CD4-positive, alpha-beta T cell treated with Interleukin-17A for 1 hour (primary cell): ENCODE results near the gene MOK.
A peak's percentile ranks its signal among the peaks of the same experiment; 100 is the strongest.
"Not testable (repeated sequence)": the region's sequence is repeated elsewhere in the genome, so short reads cannot be mapped to it uniquely, and the experiment has no call there.

ENCODE experiments used
- DNase-seq: peaks from one replicate; pipeline ENCODE4 v3.0.0-alpha.2; 2020

The MOK gene

DNA sequence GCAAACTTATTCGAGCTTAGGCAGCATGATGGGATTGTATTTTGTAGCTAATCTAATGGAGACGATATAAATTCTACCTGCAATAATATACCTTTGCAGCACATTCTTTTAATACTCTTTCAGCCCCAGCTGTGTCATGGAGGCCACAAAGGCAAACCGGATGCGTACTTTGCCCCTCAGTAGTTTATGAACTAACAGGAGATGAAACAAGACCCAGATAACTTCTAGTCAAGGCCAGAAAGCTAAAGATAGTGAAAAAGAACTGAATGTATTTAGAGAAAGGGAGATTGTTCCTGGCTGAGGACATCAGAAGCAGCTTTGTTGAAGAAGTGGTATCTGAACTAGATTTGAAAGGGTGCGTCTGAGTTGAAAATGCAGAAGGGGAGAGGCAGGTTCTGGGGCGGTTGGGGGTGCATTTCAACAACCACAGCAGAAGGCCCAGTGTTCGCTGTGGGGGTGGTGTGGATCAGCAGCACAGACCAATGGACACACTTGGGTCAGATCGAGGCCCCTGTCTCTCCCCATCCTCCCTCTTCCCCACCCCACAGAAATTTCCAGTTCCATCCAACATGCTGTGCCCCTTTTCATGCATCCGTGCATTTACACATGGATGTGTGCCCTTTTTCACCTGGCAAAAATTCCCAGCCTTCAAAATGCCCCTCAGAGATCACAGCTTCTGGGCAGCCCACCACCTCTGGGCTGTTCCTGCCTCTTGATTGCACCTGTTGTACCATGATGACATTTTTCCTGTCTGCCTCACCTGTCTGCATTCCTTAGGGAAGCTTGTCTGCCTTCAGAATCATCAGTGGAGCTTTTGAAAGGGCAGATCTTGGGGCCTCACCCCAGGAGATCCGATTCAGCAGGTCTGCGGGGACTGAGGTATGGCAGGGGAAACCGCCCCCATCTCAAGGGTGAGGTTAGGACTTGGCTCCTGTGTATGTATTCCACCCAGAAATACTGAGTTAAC is 16.8 kb upstream of the MOK start:
- no peak for DNase-seq

GRCh38 chr14:102320671-102321455 is 15.9 kb upstream of the MOK start:
- no peak for DNase-seq

GRCh38 chr14:102320033-102320660 is 15.2 kb upstream of the MOK start:
- peak; percentile 59 for DNase-seq

DNA sequence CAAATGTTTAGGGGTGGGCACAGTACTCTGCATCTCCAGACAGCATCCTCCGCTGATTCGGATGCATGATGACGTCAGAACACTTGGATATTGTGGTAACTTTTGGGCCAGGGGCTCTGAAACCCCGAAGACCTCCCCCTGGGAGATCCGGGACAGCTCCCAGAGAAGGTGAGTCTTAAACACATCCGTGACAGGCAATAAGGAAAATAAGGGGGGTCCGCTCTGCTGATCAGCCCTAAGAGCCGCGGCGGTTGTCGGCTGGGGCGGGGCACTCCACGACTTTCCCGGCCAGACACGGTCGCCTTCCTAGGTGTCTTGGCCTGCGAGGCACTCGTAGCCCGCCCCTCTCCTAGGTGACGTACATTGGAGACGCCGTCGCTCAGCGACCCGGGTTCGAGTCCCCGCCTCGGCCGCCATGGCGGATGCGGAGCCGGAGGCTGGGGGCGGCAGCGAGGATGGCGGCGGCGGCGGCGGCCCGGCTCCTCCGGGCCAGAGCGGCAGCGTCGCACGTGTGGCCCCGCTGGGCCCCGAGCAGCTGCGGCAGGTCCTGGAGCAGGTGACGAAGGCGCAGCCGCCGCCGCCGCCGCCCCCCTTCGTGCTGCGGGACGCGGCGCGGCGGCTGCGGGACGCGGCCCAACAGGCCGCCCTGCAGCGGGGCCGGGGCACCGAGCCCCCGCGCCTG is 14.5 kb upstream of the MOK start, which contains the start of gene ZNF839:
TSS of gene ZNF839 (plus strand) at position 396 of the 682 bp plus-strand sequence. CDS start at position 416, 20 bp downstream.
- peak; percentile 94 for DNase-seq

DNA sequence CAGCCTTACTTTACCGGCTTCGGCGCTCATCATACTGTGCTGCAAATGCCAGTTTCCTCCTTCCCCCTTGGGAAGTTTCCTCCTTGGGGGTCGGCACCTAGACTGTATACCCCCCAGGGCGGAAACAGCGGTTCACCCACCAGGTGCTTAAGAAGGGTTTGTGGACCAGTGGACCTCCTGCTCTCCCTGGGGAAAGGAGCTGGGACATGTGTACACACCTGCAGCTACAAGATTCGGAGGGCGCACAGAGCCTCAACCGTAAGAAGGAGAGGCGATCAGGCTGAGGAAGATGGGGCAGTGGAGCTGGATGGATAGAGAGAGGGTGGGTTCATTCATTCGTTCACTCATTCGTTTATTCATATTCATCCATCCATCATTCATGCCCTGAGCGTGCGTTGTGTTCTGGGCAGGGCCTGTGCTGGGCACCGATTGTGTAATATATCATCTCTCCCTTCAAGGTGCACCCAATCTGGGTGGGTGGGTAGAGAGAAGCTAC is 13.9 kb upstream of the MOK start:
- no peak for DNase-seq

DNA sequence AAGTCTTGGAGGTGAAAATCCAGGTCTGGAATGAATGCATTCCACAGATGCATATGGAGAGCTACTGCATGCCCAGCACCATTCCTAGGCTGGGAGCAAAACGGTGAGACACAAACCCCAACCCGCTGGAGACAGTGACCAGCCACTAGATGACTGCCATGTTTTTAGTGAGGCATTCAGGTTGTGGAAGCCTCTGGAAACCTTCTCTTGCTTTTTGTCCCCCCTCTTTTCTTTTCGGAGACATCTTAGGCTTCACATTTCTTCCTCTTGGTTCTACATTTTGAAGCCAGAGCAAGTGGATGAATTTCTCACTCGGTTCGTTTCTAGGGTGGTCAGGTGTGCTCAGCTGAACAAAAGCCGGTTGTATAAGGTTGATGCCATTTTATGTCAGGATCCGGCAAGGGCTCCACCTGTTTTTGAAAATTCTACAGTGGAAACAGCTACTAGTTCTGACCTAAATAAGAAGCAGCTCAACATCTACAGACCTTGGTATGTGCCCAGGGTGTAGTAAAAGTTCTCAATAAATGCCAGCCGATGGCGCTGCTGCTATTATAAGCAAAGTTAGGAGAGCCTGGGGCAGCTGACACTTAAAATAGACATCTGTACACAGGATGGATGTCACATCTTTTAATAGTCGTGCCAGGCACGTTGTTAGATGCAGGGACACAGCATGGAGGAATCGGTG is 12.7 kb upstream of the MOK start:
- DNase-seq, result peak; percentile 55

DNA sequence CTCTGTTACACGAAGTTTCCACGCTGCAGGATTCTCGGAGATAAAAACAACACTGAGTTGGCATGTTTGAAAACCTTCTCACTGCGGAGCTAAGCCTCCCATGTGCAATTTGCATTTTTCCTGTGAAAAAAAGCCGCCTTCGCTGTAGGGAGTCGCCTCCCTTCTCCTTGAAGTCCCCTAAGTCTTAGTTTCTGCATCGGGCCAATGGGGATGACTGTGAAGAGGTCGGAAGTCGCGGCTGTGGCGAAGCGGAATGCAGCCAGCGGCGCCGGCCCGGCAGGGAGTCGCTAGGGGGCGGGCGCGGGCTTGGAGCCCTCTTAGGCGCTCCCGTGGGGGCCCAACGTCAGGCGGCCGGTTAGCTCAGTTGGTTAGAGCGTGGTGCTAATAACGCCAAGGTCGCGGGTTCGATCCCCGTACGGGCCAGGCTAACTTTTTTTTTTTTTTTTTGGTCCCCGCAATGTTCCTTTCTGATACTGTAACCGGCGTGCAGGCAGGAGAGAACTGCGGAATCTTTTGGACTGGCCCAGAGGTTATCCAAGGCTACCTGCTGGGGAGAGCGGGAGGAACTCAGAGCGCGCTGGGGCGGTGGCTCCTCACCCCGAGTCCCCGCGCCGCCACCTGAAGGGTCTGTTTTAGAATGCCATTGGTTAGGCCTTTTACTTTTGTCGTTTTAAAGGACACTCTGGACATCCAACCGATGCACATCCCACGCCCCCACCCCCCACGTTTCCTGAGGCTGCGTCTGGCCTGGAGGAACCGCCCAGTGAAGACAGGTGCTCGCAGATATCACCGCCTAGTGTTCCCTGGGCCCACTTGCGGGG is 12.0 kb upstream of the MOK start:
- peak; percentile 95 for DNase-seq

GRCh38 chr14:102316338-102316742 is 11.4 kb upstream of the MOK start:
- DNase-seq, result peak; percentile 68

- no peak for DNase-seq
Observed at GRCh38 chr14:102315121-102315520, 10.2 kb upstream of the MOK start.

- peak; percentile 83 for DNase-seq
Observed at GRCh38 chr14:102314242-102315011, 9.5 kb upstream of the MOK start.

- DNase-seq, result no peak
Observed at GRCh38 chr14:102303664-102304063, 1.3 kb downstream of the MOK start.

DNA sequence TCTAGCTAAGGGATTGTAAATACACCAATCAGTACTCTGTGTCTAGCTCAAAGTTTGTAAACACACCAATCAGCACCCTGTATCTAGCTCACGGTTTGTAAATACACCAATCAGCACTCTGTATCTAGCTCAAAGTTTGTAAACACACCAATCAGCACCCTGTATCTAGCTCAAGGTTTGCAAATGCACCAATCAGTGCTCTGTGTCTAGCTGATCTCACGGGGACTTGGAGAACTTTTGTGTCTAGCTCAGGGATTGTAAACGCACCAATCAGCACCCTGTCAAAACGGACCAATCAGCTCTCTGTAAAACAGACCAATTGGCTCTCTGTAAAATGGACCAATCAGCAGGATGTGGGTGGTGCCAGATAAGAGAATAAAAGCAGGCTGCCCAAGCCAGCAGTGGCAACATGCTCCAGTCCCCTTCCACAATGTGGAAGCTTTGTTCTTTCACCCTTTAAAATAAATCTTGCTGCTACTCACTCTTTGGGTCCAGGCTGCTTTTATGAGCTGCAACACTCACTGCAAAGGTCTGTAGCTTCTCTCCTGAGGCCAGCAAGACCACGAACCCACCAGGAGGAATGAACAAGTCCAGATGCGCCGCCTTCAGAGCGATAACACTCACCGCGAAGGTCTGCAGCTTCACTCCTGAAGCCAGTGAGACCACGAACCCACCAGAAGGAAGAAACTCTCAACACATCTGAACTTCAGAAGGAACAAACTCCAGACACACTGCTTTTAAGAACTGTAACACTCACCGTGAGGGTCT is 6.5 kb downstream of the MOK start:
- DNase-seq, result not testable (repeated sequence)

- no peak for DNase-seq
Observed at GRCh38 chr14:102297436-102298170, 7.4 kb downstream of the MOK start.

DNA sequence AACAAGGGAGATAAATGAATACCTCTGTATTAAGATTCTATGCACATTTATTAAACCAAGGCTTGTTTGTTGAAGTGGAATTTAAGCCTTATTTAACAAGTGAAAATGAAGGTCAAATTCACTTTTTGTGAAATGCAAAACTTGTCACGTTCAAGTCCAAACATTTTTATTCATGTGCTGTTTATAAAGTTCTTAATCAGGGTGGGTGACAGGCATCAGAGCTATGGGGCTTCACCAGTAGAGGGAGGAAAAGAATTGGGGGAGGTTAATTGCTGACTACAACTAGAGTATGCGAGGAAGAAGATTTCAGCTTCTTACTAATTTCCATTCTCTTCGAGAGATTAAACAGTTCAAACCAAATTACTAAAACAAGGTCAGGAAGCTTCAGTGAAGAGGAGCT is 9.7 kb downstream of the MOK start:
- no peak for DNase-seq

DNA sequence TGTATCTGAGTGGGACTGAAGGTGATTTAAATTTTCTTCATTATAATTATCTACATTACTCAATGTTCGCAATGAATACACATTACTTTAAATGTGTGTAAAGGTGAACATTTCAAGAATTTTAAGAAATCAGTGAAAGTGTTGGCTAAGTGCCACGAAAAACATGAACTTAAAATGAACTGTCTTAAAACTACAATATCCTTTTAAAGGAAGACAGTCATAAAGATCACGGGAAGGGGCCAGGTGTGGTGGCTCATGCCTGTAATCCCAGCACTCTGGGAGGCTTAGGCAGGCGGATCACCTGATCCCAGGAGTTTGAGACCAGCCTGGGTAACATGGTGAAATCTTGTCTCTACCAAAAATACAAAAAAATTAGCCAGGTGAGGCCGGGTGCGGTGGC is 11.2 kb downstream of the MOK start:
- DNase-seq, result no peak

- no peak for DNase-seq
Observed at GRCh38 chr14:102292441-102292840, 12.5 kb downstream of the MOK start.

DNA sequence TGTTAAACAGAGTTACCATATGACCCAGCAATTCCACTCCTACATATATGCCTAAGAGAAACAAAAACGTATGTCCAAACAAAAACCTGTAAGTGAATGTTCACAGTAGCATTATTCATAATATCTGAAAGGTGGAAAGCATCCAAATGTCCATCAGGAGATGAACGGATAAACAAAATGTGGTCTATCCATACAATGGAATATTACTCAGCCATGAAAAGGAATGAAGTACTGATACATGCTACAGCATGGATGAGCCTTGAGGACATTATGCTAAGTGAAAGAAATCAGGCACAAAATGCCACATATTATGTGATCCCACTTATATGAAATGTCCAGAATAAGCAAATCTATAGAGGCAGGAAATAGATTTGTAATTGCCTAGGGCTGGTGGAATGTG is 16.8 kb downstream of the MOK start:
- no peak for DNase-seq

DNA sequence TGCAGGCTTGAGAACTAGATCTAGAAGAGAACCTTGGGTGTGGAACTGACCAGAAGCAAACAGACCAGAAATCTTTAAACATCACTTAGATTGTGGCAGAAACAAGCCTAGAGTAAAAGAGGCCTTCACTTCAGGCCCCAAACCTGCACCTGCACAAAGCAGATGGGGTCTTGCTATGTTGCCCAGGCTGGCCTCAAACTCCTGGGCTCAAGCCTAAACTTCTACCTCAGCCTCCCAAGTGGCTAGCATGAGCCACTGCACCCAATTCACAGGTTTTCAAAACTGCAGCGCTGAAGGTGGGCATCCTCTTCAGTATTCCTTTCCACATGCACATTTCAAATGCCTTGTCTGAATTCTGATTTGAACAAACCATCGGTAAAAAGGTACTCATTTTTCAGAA is 19.9 kb downstream of the MOK start:
- DNase-seq, result no peak
